ENCODE data around the gene RAET1E.
"Not testable (repeated sequence)": the region's sequence is repeated elsewhere in the genome, so short reads cannot be mapped to it uniquely, and the experiment has no call there.

The RAET1E gene

DNA sequence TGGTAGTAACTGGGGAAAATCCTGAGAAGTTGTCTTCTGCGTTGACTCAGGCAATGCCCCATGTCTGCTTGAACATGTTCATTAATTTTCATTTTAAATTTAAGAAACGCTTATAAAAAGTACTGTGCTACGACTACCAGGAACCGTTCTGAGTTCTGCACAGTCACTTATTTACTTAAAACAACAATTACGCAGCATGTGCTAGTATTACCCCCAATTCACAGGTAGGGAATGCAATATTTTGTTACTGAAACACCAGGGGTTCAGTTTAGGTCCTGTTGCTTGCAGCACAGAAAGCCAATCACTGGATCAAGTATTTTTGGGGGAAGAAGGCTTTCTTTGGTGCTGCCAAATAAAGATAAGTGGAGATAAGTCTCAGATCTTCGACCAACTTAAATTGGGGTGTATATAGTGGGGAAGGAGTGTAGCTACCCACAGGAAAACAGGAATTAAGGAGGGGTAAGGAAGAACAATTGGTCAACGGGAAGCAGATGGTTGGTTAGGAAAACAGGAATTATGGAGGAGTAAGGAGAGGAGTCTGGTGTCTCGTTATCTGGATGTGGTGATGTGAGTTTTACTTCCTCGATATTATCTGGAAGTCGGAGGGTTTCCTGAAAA lies 28.5 kb downstream of the RAET1E start:
- H3K27me3 ChIP-seq (ENCODE audit: control insufficient read depth, insufficient read depth, low read length): no peaks in the 10 kb centered on the region
- H3K27ac ChIP-seq (ENCODE audit: low read depth, low read length): no peak overlapping the region
- H3K4me3 ChIP-seq (ENCODE audit: low read length): no peak overlapping the region
- H3K9ac ChIP-seq (ENCODE audit: low read length): no peak overlapping the region
- no peaks in the 10 kb centered on the region for H3K4me1 ChIP-seq (ENCODE audit: control insufficient read depth, insufficient read depth, low read length)
- no peaks in the 10 kb centered on the region for H3K36me3 ChIP-seq (ENCODE audit: control insufficient read depth, insufficient read depth, low read length)

DNA sequence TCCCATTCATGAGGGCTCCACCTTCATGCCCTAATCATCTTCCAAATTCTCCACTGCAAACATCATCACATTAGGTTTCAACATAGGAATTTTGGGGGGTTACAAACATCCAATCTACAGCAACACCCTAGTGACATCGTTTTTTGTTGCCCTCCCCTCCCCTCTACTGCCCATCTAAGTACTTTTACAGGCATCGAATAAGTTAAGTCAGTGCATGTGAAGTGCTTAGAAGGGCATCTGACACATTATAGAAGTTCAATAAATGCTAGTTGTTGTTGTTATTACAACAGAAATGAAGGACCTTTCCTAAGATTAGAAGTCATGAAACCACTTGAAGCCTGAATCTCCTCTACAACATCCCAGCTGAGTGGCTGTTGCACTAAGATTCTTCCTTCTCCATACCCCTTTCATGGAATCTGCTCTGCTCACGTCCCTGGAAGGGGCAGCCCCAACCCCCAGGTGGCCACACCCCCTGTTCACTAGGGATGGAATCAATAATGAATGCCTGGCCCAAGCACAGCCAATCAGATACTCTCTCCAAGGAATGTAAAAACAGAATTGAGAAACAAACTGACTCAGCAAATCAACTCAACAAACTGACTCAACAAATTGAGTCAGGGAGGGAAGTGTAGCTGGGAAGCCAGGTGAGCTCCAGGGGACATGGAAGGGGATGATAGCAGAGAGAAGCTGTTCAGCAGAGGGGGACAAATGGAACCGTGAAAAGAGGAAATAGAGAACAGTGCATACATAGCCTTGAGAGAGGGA lies 29.9 kb downstream of the RAET1E start:
- Histone ChIP-seq H3K4me3 (ENCODE audit: low read length) (no peak overlapping the region), H3K27ac (ENCODE audit: low read depth, low read length) (no peak overlapping the region)

DNA sequence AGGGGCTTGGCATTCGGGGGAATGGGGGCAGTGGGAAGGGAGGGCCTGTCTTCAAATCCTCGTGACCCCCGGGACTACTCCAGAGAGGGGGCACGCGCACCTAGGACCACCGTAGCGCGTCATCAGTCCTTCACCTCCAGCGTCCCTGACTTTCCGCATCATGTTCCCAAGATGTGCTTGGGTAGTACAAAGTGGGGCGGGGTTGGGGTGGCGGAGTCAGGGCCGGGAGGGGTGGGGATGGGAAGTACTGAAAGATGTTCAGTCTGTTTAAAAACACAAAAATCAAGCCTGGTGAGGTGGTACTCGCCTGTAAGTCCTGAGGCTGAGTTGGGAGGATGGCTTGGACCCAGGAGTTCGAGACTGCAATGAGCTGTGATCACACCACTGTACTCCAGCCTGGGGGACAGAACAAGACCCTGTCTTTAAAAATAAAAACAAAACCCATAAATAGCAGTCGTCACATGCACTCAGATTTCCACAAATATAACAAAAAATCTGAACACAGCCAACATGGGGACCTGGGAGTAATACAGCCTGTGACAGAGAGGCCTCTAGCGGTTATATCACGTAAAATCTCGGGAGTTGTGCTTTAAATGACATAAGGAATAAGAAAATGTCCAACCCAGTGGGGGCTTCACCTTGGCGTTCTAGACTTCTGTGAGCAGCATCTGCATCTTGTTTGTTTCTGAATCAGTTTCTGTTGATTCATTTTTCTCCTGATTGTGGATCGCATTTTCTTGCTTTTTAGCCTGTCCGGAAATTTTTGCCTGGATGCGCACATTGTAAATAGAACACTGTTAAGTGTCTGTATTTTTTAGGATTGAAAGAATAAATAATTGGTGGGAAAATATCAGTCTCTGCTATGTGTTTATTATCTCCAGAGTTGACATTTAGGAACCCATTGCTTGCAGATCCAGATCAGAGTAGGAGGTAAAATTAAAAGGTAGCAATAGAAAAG lies 33.1 kb downstream of the RAET1E start:
- peak overlapping the region; percentile 82 for H3K4me3 ChIP-seq (ENCODE audit: low read length)
- H3K4me1 ChIP-seq (ENCODE audit: control insufficient read depth, insufficient read depth, low read length): no peaks in the 10 kb centered on the region
- no peaks in the 10 kb centered on the region for H3K27me3 ChIP-seq (ENCODE audit: control insufficient read depth, insufficient read depth, low read length)
- no peaks in the 10 kb centered on the region for H3K36me3 ChIP-seq (ENCODE audit: control insufficient read depth, insufficient read depth, low read length)
- no peak overlapping the region for H3K9ac ChIP-seq (ENCODE audit: low read length)
- H3K27ac ChIP-seq (ENCODE audit: low read depth, low read length): peak overlapping the region; percentile 86

More for the DNA sequence above, 29.9 kb downstream of the RAET1E start:
- Histone ChIP-seq H3K9ac (ENCODE audit: low read length) (no peak overlapping the region), H3K36me3 (ENCODE audit: control insufficient read depth, insufficient read depth, low read length) (no peaks in the 10 kb centered on the region), H3K4me1 (ENCODE audit: control insufficient read depth, insufficient read depth, low read length) (no peaks in the 10 kb centered on the region), H3K27me3 (ENCODE audit: control insufficient read depth, insufficient read depth, low read length) (no peaks in the 10 kb centered on the region)

DNA sequence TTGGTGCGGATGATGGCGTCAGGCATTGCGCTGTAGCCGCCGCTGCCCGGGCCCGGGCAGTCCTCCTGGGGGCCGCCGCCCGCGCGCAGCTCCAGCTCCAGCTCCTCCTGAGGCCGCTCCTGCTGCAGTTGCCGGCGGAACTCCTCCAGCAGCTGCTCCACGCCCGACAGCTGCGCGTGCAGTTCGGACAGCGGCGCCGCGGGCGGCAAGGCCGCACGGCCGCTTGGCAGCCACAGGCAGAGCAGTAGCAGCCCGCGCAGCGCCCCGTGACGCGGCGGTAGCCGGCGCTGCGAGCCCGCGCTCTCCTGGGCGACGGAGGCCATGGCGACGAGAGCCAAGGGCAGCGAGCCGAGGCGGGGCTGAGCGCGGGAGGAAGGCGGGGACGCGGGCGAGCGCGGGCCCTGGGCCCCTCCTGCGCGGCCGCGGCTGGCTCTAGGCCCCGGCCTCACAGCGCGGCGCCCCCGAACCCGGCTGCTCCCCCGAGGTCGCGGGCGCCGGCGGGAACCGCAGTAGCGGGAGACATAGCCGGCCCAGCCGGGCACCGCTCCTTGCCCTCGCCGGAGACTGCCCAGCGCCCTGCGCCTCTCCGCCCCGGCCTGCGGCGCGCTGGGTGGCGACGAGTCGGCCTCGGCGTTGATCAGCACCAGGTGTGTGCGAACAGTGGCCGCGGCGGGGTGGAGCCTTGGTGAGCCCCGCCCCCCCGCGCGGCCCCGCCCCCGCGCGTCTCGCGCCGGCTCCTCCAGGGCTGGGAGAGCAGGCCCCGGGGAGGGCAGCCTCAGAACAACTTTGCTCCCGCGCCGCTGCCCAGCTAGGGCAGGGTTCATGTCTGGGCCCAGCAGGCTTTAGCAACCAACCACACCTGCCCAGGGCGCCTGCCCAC lies 34.0 kb downstream of the RAET1E start, which contains the start of gene LRP11:
Gene LRP11 (minus strand): TSS at position 662 of the 880 bp plus-strand sequence. CDS start 339 bp downstream, at position 323.
- Histone ChIP-seq H3K27me3 (ENCODE audit: control insufficient read depth, insufficient read depth, low read length) (no peaks in the 10 kb centered on the region), H3K4me1 (ENCODE audit: control insufficient read depth, insufficient read depth, low read length) (no peaks in the 10 kb centered on the region), H3K4me3 (ENCODE audit: low read length) (peak within 1 kb of the TSS; percentile 82), H3K9ac (ENCODE audit: low read length) (peak within 1 kb of the TSS; percentile 28), H3K36me3 (ENCODE audit: control insufficient read depth, insufficient read depth, low read length) (no peaks in the 10 kb centered on the region), H3K27ac (ENCODE audit: low read depth, low read length) (peak within 1 kb of the TSS; percentile 86)

DNA sequence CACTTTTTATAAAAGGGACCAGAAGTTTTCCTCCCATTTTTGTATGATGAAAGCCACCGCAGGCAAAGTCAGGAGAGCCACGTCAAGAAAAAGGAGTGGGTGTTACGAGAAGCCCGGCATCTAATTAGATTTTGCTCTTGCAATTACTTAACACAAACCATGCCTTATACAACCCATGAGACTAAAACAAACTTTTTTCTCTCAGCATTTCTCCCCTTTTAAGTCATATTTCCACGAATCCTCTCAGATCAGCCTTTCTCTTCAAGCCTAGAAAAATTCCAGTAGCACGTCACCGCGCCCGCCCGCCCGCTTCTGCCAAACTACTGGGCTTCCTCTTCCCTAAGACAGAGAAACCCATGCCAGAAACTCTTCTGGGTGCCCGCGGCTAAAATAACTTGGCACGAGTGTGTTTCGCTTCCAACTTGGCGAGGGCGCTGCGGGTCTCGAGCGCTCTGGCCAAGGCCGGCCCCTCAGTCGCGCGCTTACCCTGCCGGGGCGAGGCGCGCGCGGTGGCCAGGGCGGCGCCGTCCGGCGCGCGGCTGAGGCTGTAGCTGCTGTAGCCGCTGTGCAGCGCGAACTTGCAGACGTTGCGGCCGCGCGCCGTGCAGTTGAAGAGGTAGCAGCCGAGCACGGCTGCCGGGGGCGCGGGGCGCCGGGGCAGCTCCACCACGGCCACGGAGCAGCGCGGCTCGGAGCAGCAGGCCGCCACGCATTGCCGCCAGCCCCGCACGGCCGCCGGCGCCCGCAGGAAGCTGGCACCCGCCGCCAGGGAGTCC lies 34.8 kb downstream of the RAET1E start:
- Histone ChIP-seq H3K27ac (ENCODE audit: low read depth, low read length) (peak overlapping the region; percentile 86), H3K4me1 (ENCODE audit: control insufficient read depth, insufficient read depth, low read length) (no peaks in the 10 kb centered on the region), H3K4me3 (ENCODE audit: low read length) (peak overlapping the region; percentile 82), H3K36me3 (ENCODE audit: control insufficient read depth, insufficient read depth, low read length) (no peaks in the 10 kb centered on the region), H3K9ac (ENCODE audit: low read length) (no peak overlapping the region), H3K27me3 (ENCODE audit: control insufficient read depth, insufficient read depth, low read length) (no peaks in the 10 kb centered on the region)

DNA sequence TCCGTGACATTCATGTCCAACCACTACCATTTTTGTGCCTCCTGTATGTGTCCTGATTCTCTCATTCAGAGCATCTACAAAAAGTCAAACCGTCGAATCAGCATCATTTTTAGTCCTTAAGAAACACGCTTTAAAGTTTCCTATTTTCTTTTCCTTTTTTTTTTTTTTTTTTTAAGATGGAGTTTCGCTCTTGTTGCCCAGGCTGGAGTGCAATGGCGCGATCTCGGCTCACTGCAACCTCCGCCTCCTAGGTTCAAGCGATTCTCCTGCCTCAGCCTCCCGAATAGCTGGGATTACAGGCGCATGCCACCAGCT lies 35.5 kb downstream of the RAET1E start:
- H3K27ac ChIP-seq (ENCODE audit: low read depth, low read length): not testable (repeated sequence)

GRCh38 chr6:149861603-149862423 lies 36.1 kb downstream of the RAET1E start:
- Histone ChIP-seq H3K27ac (ENCODE audit: low read depth, low read length) (no peak overlapping the region), H3K4me3 (ENCODE audit: low read length) (no peak overlapping the region), H3K36me3 (ENCODE audit: control insufficient read depth, insufficient read depth, low read length) (no peaks in the 10 kb centered on the region), H3K9ac (ENCODE audit: low read length) (no peak overlapping the region), H3K27me3 (ENCODE audit: control insufficient read depth, insufficient read depth, low read length) (no peaks in the 10 kb centered on the region), H3K4me1 (ENCODE audit: control insufficient read depth, insufficient read depth, low read length) (no peaks in the 10 kb centered on the region)

More for the DNA sequence above, 35.5 kb downstream of the RAET1E start:
- H3K9ac ChIP-seq (ENCODE audit: low read length); H3K4me3 ChIP-seq (ENCODE audit: low read length); H3K4me1 ChIP-seq (ENCODE audit: control insufficient read depth, insufficient read depth, low read length); H3K36me3 ChIP-seq (ENCODE audit: control insufficient read depth, insufficient read depth, low read length); H3K27me3 ChIP-seq (ENCODE audit: control insufficient read depth, insufficient read depth, low read length): not testable (repeated sequence)

- Histone ChIP-seq H3K4me3 (ENCODE audit: low read length) (no peak overlapping the region), H3K27ac (ENCODE audit: low read depth, low read length) (no peak overlapping the region), H3K9ac (ENCODE audit: low read length) (no peak overlapping the region), H3K4me1 (ENCODE audit: control insufficient read depth, insufficient read depth, low read length) (no peaks in the 10 kb centered on the region), H3K27me3 (ENCODE audit: control insufficient read depth, insufficient read depth, low read length) (no peaks in the 10 kb centered on the region), H3K36me3 (ENCODE audit: control insufficient read depth, insufficient read depth, low read length) (no peaks in the 10 kb centered on the region)
Measured at GRCh38 chr6:149860834-149861602, 36.9 kb downstream of the RAET1E start.

GRCh38 chr6:149860513-149860833 lies 37.4 kb downstream of the RAET1E start:
- H3K27me3 ChIP-seq (ENCODE audit: control insufficient read depth, insufficient read depth, low read length): no peaks in the 10 kb centered on the region
- no peak overlapping the region for H3K27ac ChIP-seq (ENCODE audit: low read depth, low read length)
- H3K36me3 ChIP-seq (ENCODE audit: control insufficient read depth, insufficient read depth, low read length): no peaks in the 10 kb centered on the region
- H3K4me3 ChIP-seq (ENCODE audit: low read length): no peak overlapping the region
- no peak overlapping the region for H3K9ac ChIP-seq (ENCODE audit: low read length)
- no peaks in the 10 kb centered on the region for H3K4me1 ChIP-seq (ENCODE audit: control insufficient read depth, insufficient read depth, low read length)

DNA sequence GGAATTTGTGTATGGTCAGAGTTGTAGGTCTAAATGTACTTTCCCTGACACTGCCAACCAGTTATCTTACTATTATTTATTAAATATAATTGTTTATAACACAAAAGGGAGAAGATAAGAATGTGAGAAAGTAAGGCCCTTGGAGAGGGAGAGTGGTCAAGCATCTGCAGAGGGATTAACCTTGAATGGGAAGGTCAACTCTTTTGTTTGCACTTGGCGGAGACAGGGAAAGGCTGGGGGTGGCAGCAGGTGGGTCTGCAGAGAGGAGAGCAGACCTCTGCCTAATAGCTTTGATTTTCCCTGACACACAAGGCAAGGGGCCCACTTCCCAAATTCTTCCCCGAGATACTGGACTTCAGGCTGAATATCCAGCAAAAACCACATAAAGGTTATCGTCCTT lies 38.0 kb downstream of the RAET1E start:
- no peak overlapping the region for H3K9ac ChIP-seq (ENCODE audit: low read length)
- no peaks in the 10 kb centered on the region for H3K36me3 ChIP-seq (ENCODE audit: control insufficient read depth, insufficient read depth, low read length)
- H3K4me1 ChIP-seq (ENCODE audit: control insufficient read depth, insufficient read depth, low read length): no peaks in the 10 kb centered on the region
- no peaks in the 10 kb centered on the region for H3K27me3 ChIP-seq (ENCODE audit: control insufficient read depth, insufficient read depth, low read length)
- H3K4me3 ChIP-seq (ENCODE audit: low read length): no peak overlapping the region
- no peak overlapping the region for H3K27ac ChIP-seq (ENCODE audit: low read depth, low read length)
